GM20000 (cell line): ENCODE data around the gene OR2A7.
"Not testable (repeated sequence)": the region's sequence is repeated elsewhere in the genome, so short reads cannot be mapped to it uniquely, and the experiment has no call there.

Experiments used
- DNase-seq: peaks from one replicate; pipeline ENCODE4 v3.0.0; 2012; ENCODE audit warnings: low spot score
- TF ChIP-seq, protein P1 (sequence below): IDR thresholded peaks from 2 replicates; pipeline ENCODE4 v1.5.1; 2012; ENCODE audit warnings: mild to moderate bottlenecking, control low read depth; ENCODE audit errors: extremely low read depth, missing control alignments

Gene OR2A7

DNA sequence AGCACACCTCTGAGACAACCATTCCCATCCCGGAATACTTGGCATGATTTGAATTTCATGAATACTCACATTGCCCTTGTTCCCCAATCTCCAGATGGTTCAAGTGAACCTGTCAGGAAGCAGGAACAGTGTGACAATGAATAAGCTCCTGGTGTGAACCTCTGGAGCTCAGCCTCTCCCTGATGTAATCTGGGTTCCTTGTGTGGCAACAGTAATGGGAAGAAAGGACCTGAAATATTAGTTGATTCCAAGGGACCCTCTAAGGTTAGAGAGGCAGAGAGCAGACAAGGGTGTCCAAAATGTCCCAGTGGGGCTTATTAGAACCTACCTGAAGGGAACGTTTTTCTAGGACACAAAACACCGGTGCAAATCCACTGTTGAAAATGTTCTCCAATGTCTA lies 8.5 kb downstream of the OR2A7 start:
- TF ChIP-seq, protein P1, sequence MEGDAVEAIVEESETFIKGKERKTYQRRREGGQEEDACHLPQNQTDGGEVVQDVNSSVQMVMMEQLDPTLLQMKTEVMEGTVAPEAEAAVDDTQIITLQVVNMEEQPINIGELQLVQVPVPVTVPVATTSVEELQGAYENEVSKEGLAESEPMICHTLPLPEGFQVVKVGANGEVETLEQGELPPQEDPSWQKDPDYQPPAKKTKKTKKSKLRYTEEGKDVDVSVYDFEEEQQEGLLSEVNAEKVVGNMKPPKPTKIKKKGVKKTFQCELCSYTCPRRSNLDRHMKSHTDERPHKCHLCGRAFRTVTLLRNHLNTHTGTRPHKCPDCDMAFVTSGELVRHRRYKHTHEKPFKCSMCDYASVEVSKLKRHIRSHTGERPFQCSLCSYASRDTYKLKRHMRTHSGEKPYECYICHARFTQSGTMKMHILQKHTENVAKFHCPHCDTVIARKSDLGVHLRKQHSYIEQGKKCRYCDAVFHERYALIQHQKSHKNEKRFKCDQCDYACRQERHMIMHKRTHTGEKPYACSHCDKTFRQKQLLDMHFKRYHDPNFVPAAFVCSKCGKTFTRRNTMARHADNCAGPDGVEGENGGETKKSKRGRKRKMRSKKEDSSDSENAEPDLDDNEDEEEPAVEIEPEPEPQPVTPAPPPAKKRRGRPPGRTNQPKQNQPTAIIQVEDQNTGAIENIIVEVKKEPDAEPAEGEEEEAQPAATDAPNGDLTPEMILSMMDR, result no peak

DNA sequence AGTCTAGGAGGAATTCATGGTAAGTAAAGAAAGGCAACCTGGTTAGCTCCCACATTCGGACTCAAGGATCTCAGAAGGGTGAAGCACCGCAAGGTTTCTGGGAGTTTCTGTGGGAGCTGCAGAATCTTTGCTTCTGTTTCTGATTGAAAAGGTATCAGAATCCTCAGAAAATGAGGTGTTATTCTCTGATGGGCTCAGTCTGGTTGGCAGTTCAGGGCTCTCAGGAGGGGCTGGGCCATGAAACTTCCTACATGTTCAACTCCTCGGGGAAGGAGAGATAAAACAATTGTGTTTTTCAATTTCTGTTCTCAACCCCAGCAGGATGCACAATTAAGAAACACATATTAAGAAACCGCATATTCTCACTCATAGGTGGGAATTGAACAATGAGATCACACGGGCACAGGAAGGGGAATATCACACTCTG lies 9.1 kb downstream of the OR2A7 start:
- DNase-seq, result no peak
- TF ChIP-seq, protein P1, result no peak

More for the DNA sequence above, 8.5 kb downstream of the OR2A7 start:
- DNase-seq, result no peak

GRCh38 chr7:144252307-144252706 lies 12.3 kb downstream of the OR2A7 start:
- DNase-seq, result not testable (repeated sequence)

DNA sequence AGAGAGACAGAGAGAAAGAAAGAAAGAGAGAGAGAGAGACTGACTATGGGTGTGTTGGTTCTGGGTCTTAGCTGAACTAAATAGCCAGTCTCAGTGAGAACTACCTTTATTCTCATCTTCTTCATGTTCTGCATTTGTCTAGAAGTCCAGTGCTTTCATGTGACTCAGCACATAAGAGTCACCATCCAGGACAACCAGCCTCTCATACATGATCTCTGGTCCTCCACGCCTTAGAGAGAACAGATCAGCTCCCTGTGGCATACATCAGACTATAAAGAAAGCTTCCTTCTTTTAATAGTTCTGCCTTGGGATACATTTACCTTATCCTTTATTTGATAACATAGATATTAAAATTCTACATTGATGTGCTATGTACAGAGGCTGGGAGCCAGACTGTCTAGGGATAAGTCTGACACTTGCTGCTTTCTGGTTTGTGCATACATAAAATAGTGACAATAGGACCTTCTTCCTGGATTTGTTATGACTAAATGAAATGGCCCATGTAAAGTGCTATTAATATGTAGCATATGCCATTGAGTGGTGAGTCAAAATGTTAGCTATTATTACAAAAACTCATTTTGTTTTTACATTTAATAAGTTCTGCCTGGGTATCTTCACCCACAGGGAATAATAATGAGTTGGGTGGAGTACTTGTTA lies 16.8 kb downstream of the OR2A7 start:
- DNase-seq, result not testable (repeated sequence)

DNA sequence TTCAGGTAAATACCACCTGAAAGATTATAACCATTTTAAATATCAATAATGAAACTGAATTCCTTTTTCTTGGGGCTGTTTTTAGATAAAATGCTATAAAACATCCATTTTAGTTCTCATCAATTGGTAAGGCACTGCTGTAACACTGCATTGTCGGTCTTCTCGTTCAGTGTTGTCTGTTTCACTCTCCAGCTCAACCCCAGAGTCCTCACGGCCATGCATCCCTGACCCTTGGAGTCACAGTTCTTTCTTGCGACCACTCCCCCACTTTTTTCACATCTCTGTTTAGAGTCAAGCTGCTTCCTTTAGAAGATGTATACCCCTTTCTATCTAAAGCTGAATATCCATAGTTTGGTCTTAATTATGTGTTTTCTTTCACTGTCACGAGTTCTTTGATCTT lies 17.6 kb downstream of the OR2A7 start:
- not testable (repeated sequence) for DNase-seq

GRCh38 chr7:144245372-144245771 lies 19.2 kb downstream of the OR2A7 start:
- not testable (repeated sequence) for DNase-seq

DNA sequence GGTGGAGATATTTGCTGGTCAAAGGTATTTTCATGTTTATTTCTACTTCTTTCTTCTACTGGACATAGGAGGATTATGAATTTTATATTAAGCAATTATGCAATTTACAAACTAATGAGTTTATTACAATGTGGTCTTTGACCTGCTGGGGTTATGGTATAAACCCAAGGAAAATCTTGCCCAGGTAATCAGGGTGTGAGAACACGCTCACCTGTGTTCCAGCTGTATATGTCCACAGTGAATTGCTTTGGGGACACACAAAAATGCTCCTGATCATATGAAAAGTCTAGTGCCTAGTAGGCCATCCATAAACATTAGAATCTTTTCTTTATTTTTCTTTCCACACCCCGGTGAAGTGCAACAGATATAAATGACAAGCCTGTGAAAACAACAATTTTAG lies 25.2 kb downstream of the OR2A7 start, which contains the start of gene OR2A42:
OR2A42 (minus strand) TSS at position 241 of the 400 bp plus-strand sequence. CDS start 6,762 bp downstream, outside the sequence.
- DNase-seq, result not testable (repeated sequence)

DNA sequence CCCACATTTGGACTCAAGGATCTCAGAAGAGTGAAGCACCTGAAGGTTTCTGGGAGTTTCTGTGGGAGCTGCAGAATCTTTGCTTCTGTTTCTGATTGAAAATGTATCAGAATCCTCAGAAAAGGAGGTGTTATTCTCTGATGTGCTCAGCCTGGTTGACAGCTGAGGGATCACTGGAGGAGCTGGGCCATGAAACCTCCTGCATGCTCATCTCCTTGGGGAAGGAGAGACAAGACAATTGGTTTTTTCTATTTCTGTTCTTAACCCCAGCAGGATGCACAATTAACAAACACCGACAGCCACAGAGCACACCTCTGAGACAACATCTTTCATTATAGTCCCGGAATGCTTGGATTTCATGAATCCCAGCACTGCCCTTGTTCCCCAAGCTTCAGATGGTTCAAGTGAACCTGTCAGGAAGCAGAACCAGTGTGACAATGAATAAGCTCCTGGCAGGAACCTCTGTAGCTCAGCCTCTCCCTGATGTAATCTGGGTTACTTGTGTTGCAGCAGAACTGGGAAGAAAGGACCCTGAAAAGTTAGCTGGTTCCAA lies 26.0 kb downstream of the OR2A7 start:
- DNase-seq, result not testable (repeated sequence)

GRCh38 chr7:144233039-144233438 lies 31.6 kb downstream of the OR2A7 start:
- not testable (repeated sequence) for DNase-seq

DNA sequence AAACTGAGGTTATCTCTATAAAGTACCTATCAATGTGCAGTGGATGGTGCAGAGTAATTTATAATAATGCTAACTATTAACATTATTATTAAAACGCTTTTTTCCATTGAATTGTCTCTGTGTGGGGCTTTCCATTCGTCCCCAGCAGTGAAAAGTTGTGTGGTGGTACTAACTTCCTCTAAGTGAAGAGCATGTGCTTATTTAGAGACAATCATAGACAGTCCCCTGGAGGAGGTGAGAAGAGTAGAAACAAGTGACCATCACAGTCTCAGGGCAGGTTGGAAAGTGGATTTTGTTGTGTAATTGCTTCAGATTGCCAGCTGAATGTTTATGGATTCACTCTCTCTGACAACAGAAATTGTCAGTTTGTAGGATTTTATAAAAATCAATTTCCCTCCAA lies 33.6 kb downstream of the OR2A7 start:
- DNase-seq, result not testable (repeated sequence)

GRCh38 chr7:144228810-144229209 lies 35.8 kb downstream of the OR2A7 start:
- not testable (repeated sequence) for DNase-seq

DNA sequence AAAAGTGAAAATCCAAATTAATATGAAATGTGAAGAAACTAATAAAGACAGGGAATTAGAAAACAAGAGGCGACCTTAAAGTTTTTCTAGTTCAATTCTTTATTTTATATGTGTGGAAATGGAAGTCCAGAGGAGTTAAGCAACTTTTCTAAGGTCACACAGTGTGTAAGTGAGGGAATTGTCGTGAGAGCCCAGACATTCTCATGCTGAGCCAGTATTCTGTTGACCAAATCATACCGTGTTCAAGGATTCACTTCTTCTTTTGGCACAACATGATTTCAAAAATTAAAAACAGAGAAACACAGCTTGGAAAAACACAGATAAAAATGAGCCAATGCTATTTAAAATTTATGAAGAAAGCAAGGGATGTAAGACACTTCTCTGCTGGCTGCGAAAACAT lies 37.7 kb downstream of the OR2A7 start:
- DNase-seq, result not testable (repeated sequence)

DNA sequence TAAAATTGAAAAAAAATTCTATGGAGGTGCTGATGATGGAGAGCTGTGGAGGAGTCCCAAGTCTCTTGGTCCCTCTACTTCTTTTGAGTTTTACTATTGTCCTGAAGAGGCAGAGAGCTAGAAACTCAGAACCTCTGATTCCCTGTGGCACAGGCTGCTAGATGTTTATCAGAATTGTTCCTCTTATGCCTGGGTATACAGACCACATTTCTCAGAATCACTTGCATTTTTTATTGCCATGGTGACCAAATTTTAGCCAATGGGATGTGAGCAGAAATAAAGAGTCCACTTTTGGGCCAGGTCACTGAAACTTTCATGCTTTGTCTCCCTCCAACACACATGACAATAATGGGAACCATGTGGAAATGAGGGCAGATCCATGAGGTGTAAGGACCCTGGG lies 40.9 kb downstream of the OR2A7 start:
- not testable (repeated sequence) for DNase-seq

- not testable (repeated sequence) for DNase-seq
Measured at GRCh38 chr7:144220531-144220930, 44.1 kb downstream of the OR2A7 start.

DNA sequence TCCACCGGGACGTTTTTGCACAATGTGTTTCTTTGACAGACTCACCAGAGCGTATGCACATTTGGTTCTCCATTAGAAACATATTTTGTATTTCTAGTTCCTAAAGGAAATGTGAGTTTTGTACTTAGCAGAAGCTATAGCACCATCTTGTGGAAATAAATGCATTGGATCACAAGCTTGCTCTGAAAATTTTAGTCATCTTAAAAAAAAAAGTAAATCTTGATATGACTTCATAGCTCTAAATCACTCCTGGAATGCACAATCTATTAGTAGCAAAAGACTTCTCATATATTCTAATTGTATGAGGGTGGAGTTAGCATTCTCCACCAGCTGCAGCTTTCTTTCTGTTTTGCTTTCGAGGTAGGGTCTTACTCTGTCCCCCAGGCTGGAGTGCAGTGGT lies 45.4 kb downstream of the OR2A7 start:
- not testable (repeated sequence) for DNase-seq

- DNase-seq, result not testable (repeated sequence)
Measured at GRCh38 chr7:144218581-144218980, 46.0 kb downstream of the OR2A7 start.

DNA sequence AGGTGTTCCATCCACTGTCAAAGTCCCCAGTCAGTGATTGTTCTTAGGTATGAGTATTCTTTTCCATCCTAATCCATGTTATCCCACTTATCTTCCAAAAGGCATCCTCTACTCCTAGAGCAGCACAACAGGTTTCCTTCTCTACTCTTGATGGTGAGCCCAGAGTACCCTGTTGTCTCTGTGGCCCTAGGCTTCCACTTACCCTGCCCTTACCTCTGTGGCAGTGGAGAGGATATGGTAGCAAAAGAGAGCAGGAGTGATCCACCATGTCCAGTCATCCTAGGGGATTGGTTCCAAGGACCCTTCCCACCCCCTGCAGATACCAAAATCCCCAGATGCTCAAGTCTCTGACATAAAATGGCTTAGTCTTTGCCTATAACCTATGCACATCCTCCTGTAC lies 47.4 kb downstream of the OR2A7 start:
- not testable (repeated sequence) for DNase-seq
